ENCODE measurements around the gene ABCA4.

ABCA4 gene

GRCh38 chr1:94058766-94059165, 62.2 kb downstream of the ABCA4 start:
- no peak for TF ChIP-seq CTCF (IDR thresholded peaks at IDR 0.05)

GRCh38 chr1:94056996-94057395, 64.0 kb downstream of the ABCA4 start:
- no peak for TF ChIP-seq CTCF (IDR thresholded peaks at IDR 0.05)

- no peak for TF ChIP-seq CTCF (IDR thresholded peaks at IDR 0.05)
These were observed 64.8 kb downstream of the ABCA4 start for GRCh38 chr1:94056171-94056570.

GRCh38 chr1:94055459-94056122, 65.4 kb downstream of the ABCA4 start:
- no peak for TF ChIP-seq CTCF (IDR thresholded peaks at IDR 0.05)

- no peak for TF ChIP-seq CTCF (IDR thresholded peaks at IDR 0.05)
These were observed 70.3 kb downstream of the ABCA4 start for GRCh38 chr1:94050675-94051074.

GRCh38 chr1:94050254-94050653, 70.7 kb downstream of the ABCA4 start:
- TF ChIP-seq CTCF (IDR thresholded peaks at IDR 0.05), result no peak

GRCh38 chr1:94049791-94050190, 71.2 kb downstream of the ABCA4 start:
- TF ChIP-seq CTCF (IDR thresholded peaks at IDR 0.05), result no peak
